MCF 10A (cell line): Measurements from ENCODE around the gene COL25A1. TPM values are rescaled to one million over a fixed set of nuclear protein-coding genes. Genes with fewer than 3 reads are reported as not detected.

Experiments used
- BruUV-seq: library from RNA; stranded (reverse); fragments of 400-500 nt; replicated peaks from 2 replicates; lab custom pipeline; 2021; lab: Mats Ljungman, UMichigan
- CTCF ChIA-PET: fragments of 300-600 bp; sonication (Branson Sonifier 250); formaldehyde crosslinking; extraction: SDS; loops from one replicate; lab custom pipeline; 2021; ENCODE audit warnings: antibody characterized with exemption, inconsistent platforms; lab: Yijun Ruan, JAX
- POLR2A ChIA-PET: fragments of 300-600, 350-650 bp; sonication (Branson Sonifier 250); formaldehyde crosslinking; extraction: SDS; loops from one replicate; lab custom pipeline; 2020; ENCODE audit warnings: antibody characterized with exemption, inconsistent platforms; lab: Yijun Ruan, JAX
- DNase-seq: peaks from one replicate; pipeline ENCODE4 v3.0.0-alpha.2; 2018; ENCODE audit not compliant: unreplicated experiment
- H3K27ac Mint-ChIP-seq: one replicate; pipeline ENCODE4 v1.8.0; 2022; ENCODE audit warnings: mild to moderate bottlenecking, low read depth, mixed read lengths; ENCODE audit not compliant: unreplicated experiment
- H3K27me3 Mint-ChIP-seq: one replicate; pipeline ENCODE4 v1.8.0; 2022; ENCODE audit warnings: mixed read lengths; ENCODE audit not compliant: insufficient read depth, unreplicated experiment
- H3K36me3 Mint-ChIP-seq: one replicate; pipeline ENCODE4 v1.8.0; 2022; ENCODE audit warnings: mild to moderate bottlenecking, moderate library complexity, mixed read lengths; ENCODE audit not compliant: insufficient read depth, unreplicated experiment
- H3K4me1 Mint-ChIP-seq: one replicate; pipeline ENCODE4 v1.8.0; 2022; ENCODE audit warnings: mixed read lengths; ENCODE audit not compliant: insufficient read depth, unreplicated experiment
- H3K4me3 Mint-ChIP-seq: one replicate; pipeline ENCODE4 v1.8.0; 2022; ENCODE audit warnings: mild to moderate bottlenecking, moderate library complexity, mixed read lengths; ENCODE audit not compliant: unreplicated experiment
- H3K9me3 Mint-ChIP-seq: one replicate; pipeline ENCODE4 v1.8.0; 2022; ENCODE audit warnings: mixed read lengths; ENCODE audit not compliant: unreplicated experiment
- CTCF ChIP-seq: fragments of 200-600 bp; IDR thresholded peaks from one replicate; pipeline ENCODE4 v1.8.0; 2022; ENCODE audit warnings: antibody characterized with exemption, mild to moderate bottlenecking; ENCODE audit not compliant: unreplicated experiment
- intact Hi-C: fragments of 100-400 bp; cut with micrococcal nuclease; formaldehyde crosslinking; loops from 2 replicates; pipeline ENCODE4 v1.14.1; 2022
- total RNA-seq: library from RNA; stranded (reverse); gene quantifications from 2 replicates; pipeline ENCODE4 v1.2.3, GENCODE V29; 2022

COL25A1 gene
- total RNA-seq, 1 experiment from 2014 or later, result not detected

GRCh38 chr4:108861334-108861733 is 441.1 kb downstream of the COL25A1 start:
- H3K4me3 Mint-ChIP-seq, result no peak overlapping the region
- no peak overlapping the region for H3K27ac Mint-ChIP-seq
- no peaks in the 10 kb centered on the region for H3K4me1 Mint-ChIP-seq
- H3K36me3 Mint-ChIP-seq, result no peaks in the 10 kb centered on the region
- ChIA-PET CTCF (interaction anchor here (0.6 kb wide), 1 partner anchor 1618 kb away, joined by 3 read pairs; no protein-coding TSS in a partner anchor), POLR2A (no interaction called here)
- DNase-seq, result peak; percentile 38
- H3K9me3 Mint-ChIP-seq, result no peaks in the 10 kb centered on the region
- TF ChIP-seq CTCF, result no peak
- intact Hi-C loops, result no loop called here
- BruUV-seq, result no TSS peak
- H3K27me3 Mint-ChIP-seq, result peaks cover 25% of the 10 kb centered on the region

GRCh38 chr4:108854786-108855185 is 447.7 kb downstream of the COL25A1 start:
- ChIA-PET CTCF (interaction anchor here (0.6 kb wide), 2 partner anchors 251 to 793 kb away, joined by 3 read pairs; no protein-coding TSS in a partner anchor), POLR2A (interaction anchor here (0.6 kb wide), 1 partner anchor 21 kb away, joined by 3 read pairs; no protein-coding TSS in a partner anchor)
- Mint-ChIP-seq H3K27ac (no peak overlapping the region), H3K4me1 (no peaks in the 10 kb centered on the region), H3K36me3 (no peaks in the 10 kb centered on the region), H3K27me3 (peaks cover 36% of the 10 kb centered on the region), H3K9me3 (no peaks in the 10 kb centered on the region), H3K4me3 (no peak overlapping the region)
- TF ChIP-seq CTCF, result no peak
- DNase-seq, result no peak
- intact Hi-C loops, result no loop called here
- BruUV-seq, result no TSS peak

- POLR2A ChIA-PET, result no interaction called here
- Mint-ChIP-seq H3K36me3 (no peaks in the 10 kb centered on the region), H3K9me3 (no peaks in the 10 kb centered on the region), H3K27ac (no peak overlapping the region), H3K4me1 (no peaks in the 10 kb centered on the region), H3K4me3 (no peak overlapping the region), H3K27me3 (peaks cover 15% of the 10 kb centered on the region)
- no TSS peak for BruUV-seq
- DNase-seq, result peak; percentile 19
- CTCF ChIA-PET, result no interaction called here
- intact Hi-C loops, result no loop called here
- TF ChIP-seq CTCF, result no peak
These were observed 449.8 kb downstream of the COL25A1 start for GRCh38 chr4:108852691-108853090.

GRCh38 chr4:108851366-108851765 is 451.1 kb downstream of the COL25A1 start:
- ChIA-PET CTCF (interaction anchor here (0.6 kb wide), 2 partner anchors 39 to 559 kb away, joined by 4 to 5 read pairs; no protein-coding TSS in a partner anchor), POLR2A (interaction anchor here (0.9 kb wide), 1 partner anchor 29 kb away, joined by 3 read pairs; no protein-coding TSS in a partner anchor)
- no peak for TF ChIP-seq CTCF
- no peak overlapping the region for H3K27ac Mint-ChIP-seq
- no peaks in the 10 kb centered on the region for H3K9me3 Mint-ChIP-seq
- H3K27me3 Mint-ChIP-seq, result peaks cover 11% of the 10 kb centered on the region
- intact Hi-C loops, result no loop called here
- no peak for DNase-seq
- BruUV-seq, result no TSS peak
- no peak overlapping the region for H3K4me3 Mint-ChIP-seq
- H3K4me1 Mint-ChIP-seq, result peaks cover 4% of the 10 kb centered on the region
- H3K36me3 Mint-ChIP-seq, result no peaks in the 10 kb centered on the region
